ENCODE results near the gene SFI1.
A peak's percentile ranks its signal among the peaks of the same experiment; 100 is the strongest.

GRCh38 chr22:31630331-31631329 is 134.3 kb downstream of the SFI1 start:
- peak; percentile 61 for TF ChIP-seq POLR2A (IDR thresholded peaks at IDR 0.05; ENCODE audit: borderline replicate concordance, extremely low read depth, insufficient read depth, insufficient read length)
- peak; percentile 53 for TF ChIP-seq POLR2AphosphoS5 (IDR thresholded peaks at IDR 0.05; ENCODE audit: low read depth, low read length)
- no peak for TF ChIP-seq CTCF (IDR thresholded peaks at IDR 0.05 in 2 of 3, conservative IDR thresholded peaks at IDR 0.05 in 1 of 3; ENCODE audit: borderline replicate concordance in 1 of 3, insufficient read depth in 1 of 3, low read depth in 2 of 3, low read length in 2 of 3)
- TF ChIP-seq EZH2 (IDR thresholded peaks at IDR 0.05) = no peak
- no peak for TF ChIP-seq EZH2phosphoT487 (IDR thresholded peaks at IDR 0.05; ENCODE audit: borderline replicate concordance)
- TF ChIP-seq SP1 (IDR thresholded peaks at IDR 0.05; ENCODE audit: low read depth) = no peak
- TF ChIP-seq CEBPB (IDR thresholded peaks at IDR 0.05; ENCODE audit: low read depth) = no peak
- TF ChIP-seq ZFX (IDR thresholded peaks at IDR 0.05) = peak; percentile 57; the same call in 1 of the 2 replicates
- no peak; the same call in 1 of the 2 replicates for TF ChIP-seq MAX (IDR thresholded peaks at IDR 0.05)
- no peak for TF ChIP-seq RAD21 (IDR thresholded peaks at IDR 0.05; ENCODE audit: low read depth)
- no peak for TF ChIP-seq CBX3 (IDR thresholded peaks at IDR 0.05; ENCODE audit: low read depth)
- TF ChIP-seq REST (IDR thresholded peaks at IDR 0.05; ENCODE audit: low read depth) = no peak
- no peak for TF ChIP-seq ZNF274 (IDR thresholded peaks at IDR 0.05; ENCODE audit: low read depth, low read length)

Data from HCT116 (cell line).